H1 (cell line): Measurements from ENCODE around the gene SSNA1. TPM values are rescaled to one million over a fixed set of nuclear protein-coding genes. Genes with fewer than 3 reads are reported as not detected.

Experiments used
- CHD7 ChIP-seq: fragments of 300-600 bp; sonication (generic); IDR thresholded peaks from 2 replicates; pipeline ENCODE4 v1.7.1; 2012; ENCODE audit warnings: low read length, moderate library complexity, mild to moderate bottlenecking, inconsistent platforms; ENCODE audit not compliant: insufficient replicate concordance
- polyA plus RNA-seq, 7 experiments: library from polyadenylated mRNA; depleted of rRNA in 3 of 7; stranded (reverse) in 5 of 7; unstranded in 2 of 7; fragments of >200 nt in 5 of 7; fragments of 200-250 nt in 2 of 7; gene quantifications; 1 replicate in 5 of 7; 2 replicates in 1 of 7; 4 replicates in 1 of 7; pipeline versions ENCODE4 v1.2.1 to v1.2.3, GENCODE V29; 2011 to 2013; ENCODE audit warnings: missing spikeins in 2 of 7, mixed read lengths in 2 of 7
- total RNA-seq: library from RNA; stranded (reverse); fragmentation: NEBNext Ultra II Directional; extraction: Animal tissue kit (Norgen Biotek cat#: 25700); gene quantifications from 2 replicates; pipeline ENCODE4 v1.2.1, GENCODE V29; 2021

The SSNA1 gene
- total and polyA plus RNA-seq, 2 of the 8 experiments (the other 6 are each of a cell fraction or from before 2014, with no cell fraction given): 87.3 to 157 TPM

GRCh38 chr9:137173796-137174664 is 14.4 kb upstream of the SSNA1 start (continued):
- TF ChIP-seq CHD7: no peak
